ENCODE results near the gene OR1F1.
"Not testable (repeated sequence)": the region's sequence is repeated elsewhere in the genome, so short reads cannot be mapped to it uniquely, and the experiment has no call there.

Gene OR1F1

DNA sequence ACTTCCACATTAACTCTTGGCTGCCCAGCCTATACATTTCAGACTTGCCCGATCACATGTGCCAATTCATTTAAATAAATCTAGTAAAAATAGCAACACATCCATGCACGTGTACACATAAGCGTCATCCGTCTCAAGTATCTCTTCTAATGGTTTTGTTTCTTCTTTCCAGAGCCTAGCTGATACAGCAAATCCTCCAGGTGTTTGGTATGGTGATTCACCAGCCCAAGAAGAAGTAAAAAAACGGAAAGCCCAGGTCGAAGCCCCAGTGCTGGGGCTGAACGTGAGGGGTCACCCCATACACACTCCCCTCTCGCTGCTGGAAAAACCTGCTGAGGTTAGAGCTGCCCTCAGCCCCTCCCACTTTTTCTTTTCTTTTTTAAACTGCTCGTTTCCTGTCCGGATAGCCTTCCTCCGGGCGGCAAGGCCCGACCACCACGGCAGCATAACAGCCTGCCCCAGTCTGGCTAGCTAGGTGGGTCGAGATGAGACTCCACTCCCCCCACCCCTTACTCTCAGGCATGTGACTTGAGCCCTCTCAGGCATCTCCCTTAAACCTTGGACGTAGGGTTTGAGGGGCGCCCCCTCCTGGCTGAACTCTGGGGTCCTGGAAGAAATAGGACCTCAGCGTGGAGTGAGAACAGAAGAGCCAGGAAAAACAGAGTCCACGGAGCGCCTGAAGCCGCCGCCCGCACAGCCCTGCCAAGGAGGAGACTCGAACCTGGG is 13.9 kb upstream of the OR1F1 start:
- DNase-seq: no peak

DNA sequence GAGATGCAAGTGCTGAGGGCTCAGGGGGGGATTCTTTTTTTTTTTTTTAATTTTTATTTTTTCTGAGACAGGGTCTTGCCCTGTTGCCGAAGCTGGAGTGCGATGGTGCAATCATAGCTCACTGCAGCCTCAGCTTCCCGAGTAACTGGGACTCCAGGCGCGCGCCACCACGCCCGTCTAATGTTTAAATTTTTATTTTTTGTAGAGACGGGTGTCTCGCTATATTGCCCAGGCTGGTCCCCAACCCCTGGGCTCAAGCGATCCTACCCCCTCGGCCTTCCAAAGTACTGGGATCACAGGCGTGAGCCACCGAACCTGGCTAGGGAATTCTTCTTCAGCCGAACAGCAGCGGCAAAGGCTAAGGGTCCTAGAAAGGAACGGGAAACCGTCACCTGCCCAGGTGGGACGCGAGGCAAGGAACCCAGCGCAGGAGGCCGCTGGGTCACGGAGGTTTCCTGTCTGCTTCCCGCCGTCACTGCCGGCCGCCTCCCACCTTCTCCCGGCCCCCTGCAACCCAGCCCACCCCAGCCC is 13.3 kb upstream of the OR1F1 start:
- DNase-seq: no peak

DNA sequence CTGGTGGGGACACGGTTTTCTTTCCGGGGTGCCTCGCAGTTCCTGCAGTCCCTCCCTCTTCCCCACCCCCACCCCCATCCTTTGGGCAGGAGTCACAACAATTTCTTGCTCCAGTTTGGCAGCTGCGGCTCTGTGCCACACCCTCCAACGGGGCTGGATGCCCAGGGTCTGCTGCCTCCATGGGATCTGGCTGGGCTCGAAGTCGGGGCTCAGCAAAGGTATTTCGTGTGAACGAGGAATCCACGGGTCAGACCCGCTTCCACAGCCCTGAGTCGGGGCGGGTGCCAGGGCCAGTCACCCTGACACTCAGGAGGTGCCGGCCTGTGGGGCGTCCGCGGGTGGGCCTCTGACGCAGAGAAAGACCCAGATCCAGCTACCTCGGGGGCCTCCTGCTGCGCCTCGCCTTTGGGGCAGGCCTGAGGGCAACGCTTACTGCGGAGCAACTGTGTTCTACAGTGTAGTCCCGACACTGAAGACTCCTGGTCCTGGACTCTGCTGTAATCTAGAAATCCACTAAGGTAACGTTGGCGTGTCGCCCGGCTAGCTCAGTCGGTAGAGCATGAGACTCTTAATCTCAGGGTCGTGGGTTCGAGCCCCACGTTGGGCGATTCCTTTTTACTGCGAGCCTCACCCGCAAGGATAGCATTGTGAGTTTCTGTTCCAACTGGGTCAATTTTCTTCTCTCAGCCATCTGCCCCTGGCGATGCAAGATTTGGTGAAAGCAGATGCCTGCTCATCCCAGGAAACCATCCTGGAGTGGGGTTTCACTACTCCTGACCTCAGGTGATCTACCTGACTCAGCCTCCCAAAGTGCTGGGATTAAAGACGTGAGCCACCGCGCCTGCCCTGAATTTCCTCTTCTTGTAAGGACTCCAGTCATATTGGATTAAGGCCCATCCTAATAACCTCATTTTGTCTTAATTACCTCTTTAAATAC is 12.6 kb upstream of the OR1F1 start:
- DNase-seq: peak; percentile 40

DNA sequence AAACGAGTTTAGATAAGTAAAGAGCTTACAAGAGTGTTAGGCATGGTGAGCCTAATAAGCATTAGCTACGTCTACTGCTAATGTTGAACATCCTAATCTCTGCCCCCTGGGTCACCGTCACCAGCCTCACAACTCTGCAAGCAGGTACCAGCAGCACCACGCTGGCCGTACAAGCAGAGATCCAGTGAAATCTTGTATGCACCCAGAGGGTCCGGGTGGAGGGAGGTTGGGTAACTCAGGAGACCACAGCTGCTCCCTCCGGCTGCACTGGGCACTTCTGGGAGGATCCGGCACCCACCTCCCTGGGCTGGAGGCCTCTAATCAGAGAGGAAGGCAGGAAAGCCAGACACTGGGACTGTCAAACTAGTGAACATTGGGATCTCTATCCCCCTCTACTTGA is 8.4 kb upstream of the OR1F1 start:
- no peak for DNase-seq

DNA sequence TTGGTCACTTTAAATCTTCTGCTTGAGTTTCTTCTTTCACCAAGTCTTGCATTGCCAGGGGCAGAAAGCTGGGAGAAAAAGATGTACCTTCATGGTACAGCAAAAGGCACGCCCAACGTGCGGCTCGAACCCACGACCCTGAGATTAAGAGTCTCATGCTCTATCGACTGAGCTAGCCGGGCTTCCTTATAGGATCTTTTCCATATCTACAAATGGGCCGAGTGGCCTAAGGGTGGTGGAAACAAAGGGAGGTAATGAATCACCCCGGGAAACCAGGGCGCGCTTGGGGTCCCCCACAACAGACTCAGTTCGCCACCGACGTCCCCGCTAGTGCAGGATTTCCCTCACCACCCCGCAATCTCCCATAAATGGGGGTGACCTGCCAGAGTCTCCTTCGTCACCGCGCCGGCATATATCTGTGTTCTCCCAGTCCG is 7.5 kb upstream of the OR1F1 start:
- peak; percentile 26 for DNase-seq

DNA sequence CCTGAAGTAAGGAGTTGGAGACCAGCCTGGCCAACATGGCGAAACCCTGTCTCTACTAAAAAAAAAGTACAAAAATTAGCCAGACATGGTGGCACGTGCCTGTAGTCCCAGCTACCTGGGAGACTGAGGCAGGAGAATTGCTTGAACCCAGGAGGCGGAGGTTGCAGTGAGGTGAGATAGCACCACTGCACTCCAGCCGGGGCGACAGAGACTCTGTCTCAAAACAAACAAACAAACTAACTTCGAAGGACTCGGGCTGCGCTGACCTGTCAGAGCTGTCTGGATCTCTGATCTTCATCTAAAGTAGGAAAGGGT is 5.8 kb upstream of the OR1F1 start:
- DNase-seq: not testable (repeated sequence)

DNA sequence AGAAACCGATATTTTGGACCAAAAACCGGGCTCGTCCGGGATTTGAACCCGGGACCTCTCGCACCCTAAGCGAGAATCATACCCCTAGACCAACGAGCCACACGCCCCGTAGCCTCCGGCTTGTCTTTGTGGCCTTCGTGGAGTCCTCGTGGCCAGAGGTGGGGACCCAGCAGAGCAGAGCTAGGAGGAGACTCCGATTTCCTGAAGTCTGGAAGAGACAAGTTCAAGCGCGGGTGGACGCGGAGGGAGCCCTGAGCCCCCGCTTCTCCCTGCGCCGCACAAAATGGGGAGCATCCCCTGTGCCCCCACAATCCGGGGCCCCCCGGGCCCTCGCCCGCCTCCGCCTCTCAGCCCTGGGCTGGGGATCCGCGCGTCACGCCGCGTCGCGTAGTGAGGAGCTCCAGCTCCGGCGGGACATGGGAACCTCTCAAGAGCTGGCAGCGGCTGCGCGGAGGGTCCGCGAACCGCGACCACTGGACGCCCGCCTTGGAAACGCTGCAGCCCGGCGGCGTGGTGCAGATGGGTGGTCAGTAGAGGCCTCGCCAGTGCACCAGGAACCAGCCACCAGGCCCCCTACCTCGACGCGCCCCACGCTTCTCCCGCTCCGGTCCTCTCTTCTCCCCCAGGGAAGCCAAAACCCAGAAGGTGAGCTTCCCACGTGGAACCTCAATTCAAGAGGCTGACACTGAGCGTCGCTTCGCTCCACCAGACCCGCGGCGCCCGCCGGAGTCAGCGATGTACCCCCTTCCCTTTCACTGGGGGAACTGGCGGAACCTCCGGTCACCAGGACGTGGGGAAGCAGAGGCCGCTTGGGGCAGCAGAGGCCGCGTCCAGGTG is 5.2 kb upstream of the OR1F1 start:
- DNase-seq: peak; percentile 76

DNA sequence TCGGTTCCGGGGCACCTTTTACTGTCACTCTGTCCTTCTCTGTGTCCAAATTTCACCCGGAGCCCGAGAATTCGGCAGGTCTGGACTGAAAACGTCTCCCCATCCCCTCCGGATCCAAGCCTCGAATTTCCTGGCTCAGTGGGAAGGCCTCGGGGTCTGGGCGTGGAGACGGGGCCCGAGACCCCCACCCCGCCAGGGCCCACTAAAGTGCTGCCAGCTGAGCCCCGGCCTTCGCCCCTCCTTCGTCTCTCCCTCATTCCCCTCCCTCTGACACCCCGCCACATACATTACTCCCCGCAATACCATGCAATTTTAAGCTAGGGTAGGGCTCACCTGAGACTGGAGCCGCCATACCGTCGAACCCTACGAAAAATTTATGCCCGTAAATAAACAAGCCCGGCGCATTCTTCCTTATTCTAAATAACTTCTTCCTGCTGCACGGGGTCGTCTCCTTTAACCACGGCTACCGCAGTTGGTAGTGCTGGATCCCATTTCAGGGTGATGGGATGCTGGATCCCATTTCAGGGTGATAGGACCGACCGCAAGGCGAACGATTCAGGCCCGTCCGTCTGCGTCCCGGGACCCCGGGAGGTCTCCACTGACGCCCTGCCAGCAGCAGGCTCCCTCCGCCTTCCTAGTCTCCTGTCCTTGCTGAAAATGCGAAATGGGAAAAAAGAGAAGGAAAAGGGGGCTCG is 4.4 kb upstream of the OR1F1 start:
- DNase-seq: no peak

DNA sequence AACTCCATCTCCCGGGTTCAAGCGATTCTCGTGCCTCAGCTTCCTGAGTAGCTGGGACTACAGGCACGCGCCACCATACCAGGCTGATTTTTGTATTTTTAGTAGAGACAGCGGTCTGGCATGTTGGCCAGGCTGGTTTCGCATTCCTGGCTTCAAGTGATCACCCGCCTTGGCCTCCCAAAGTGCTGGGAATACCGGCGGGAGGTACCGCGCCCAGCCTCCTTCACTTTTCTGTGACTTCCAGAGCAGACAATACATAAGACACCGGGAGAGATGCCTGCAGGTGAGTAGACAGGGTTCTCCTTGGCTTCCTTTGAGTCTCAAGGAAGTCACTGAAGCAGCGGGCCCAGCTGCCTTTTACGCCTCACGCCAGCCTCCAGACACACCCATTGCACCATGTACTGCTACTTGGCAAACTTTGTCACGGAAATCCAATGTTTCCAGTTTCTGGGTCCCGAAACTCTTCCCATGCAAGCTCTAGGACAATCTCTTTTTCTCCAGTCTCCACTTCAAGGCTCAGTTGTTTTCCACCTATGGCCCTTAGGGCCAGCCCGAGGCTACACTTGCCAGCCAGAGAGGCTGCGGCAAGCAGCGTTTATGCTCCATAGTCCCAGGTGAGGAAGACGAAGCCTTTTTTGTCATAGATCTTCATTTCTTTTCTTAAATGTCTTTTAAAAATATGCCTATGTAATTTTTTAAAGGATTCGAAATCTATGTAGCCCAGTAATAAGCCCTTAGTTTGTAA is 886 bp upstream of the OR1F1 start:
- DNase-seq: no peak

DNA sequence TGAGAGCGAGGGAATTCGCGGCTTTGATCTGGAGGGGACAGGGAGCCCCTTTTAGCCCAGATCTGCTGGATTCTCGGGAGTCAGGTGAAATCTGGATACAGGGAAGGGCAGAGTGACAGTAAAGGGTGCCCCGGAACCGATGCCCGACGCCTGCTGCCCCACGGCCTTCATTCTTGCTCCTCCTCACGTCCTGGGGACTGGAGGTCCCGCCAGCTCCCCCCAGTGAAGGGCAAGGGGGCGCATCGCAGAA is 596 bp downstream of the OR1F1 start:
- no peak for DNase-seq

DNA sequence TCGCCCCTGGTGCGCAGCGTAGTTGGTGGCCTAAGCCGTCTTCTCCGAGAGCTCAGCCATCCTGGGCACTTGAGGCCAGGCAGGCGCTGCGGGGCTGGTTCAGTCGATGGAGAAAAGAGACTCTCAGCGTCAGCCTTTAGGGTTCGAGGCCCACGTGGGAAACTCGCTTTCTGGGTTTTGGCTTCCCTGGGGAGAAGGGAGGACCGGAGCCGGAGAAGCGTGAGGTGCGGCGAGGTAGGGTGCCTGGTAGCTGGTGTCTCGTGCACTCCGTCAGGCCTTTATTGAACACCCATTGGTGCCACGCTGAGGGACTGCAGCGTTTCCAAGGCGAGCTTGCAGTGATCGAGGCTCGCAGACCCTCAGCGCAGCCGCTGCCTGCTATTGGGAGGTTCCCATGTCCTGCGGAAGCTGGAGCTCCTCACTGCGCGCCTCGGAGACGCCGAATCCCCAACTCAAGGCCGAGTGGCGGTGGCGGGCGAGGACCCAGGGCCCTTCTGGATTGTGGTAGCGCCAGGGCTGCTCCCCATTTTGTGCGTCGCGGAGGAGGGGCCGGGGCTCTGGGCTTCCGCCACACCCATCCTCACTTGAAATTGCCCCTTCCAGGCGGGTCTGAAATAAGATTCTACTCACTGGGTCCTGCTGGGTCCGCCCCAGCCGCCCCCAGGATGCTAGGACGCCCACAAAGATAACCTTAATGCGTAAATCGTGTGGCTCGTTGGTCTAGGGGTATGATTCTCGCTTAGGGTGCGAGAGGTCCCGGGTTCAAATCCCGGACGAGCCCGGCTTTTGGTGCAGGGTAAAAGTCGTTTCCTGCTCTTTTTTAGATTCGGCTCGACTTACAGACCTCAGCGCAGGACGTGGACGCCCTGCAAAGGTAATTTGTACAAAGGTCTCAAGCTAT is 1.2 kb downstream of the OR1F1 start:
- peak; percentile 70 for DNase-seq

DNA sequence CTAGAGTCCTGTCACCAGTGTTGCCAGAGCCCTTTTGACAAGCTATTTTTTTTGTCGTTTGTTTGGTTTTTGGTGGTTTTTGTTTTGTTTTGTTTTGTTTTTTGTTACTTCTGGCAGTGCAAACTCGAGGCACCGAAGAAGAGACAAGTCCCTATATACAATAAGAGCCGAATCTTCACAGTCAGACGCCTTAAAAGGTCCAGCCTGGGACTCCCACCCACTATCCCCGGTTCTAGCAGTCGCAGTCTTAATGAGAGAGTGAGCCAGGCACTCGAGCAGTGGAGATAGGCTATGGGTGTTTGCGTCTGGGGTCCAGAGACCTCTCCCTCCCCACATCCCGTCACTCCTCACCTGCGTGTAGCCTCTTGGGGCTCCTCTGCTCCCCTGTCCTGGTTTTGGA is 1.9 kb downstream of the OR1F1 start:
- DNase-seq: no peak

DNA sequence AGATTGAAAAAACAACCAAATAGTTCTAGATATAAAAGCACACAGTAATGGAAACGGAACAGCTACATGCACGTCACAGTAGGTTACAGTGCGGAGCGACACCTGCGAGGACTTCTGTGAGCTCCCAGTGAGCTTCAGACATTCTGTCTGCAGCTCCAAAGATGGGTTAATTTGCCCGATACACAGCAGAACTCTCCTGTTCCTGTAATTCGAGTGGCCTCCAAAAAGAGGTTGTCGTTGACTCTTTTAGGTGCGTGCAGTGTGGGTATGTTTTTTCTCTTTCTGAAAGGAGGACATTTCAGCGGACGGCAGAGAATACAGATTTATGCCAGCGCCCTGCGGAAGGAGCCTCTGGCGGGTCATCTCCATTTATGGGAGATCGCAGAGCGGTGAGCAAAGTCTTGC is 2.9 kb downstream of the OR1F1 start:
- no peak for DNase-seq

DNA sequence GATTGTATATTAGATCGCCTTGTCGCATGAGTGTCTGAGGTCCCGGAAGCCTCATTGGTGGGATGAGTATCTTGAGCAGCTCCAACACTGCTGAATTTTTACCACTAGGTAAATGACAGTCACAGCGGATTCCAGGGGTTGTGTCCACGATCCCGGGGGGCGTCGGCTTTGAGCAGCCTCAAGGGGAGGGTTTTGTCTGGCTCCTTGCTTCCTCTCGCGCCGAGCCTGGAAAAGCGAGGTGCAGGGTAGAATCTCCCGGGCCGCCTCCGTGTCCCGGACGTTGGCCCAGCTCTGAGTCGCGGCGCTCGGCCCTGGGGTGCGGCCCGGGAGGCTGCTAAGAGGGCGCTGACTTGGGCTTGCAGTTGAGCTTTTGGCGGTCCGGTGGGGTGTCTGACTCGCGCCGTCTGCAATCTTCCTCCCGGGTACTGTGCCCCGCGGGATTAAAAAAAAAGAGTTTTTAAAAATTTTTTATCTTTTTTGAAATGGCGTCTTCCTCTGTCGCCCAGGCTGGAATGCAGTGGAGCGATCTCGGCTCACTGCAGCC is 4.5 kb downstream of the OR1F1 start:
- no peak for DNase-seq

DNA sequence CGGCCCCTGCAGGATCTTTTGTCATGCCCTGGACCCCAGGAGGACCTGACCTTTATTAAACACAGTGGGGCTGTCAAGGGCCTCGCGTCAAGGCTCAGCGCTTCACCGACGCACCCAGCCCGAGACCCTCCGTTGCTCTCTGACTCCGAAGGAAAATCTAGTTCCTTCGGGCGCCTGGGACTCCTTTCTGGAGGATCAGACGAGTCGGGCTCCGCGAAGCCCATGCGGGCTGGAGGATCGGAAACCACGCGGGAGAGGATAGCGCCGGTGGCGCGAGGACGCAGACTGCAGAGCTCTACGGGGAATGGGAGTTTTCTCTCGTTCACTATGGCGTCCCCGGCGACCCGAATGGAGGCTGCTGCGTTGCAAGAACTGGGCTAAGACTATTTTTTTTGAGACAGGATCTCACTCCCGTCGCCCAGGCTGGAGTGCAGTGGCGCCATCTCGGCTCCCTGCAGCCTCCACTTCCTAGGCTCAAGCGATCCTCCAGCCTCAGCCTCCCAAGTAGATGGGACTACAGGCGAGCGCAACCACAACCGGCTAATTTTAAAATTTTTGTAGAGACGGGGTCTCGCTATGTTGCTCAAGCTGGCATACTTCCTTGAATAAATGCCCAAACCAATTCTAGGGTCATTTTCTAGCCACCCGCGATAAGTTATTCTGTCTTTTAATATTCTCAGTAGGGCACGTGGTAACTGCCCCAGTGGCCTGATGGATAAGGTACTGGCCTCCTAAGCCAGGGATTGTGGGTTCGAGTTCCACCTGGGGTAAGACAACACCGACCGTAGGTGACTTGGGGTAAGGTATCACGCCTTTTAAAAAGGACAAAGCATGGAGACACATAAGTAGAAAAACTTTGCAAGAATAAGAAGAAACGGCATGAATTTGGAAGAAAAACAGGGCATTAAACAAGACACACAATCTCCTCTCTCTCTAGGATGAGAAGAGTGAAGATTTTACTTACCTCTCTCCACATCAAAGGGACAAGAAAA is 5.5 kb downstream of the OR1F1 start:
- no peak for DNase-seq

DNA sequence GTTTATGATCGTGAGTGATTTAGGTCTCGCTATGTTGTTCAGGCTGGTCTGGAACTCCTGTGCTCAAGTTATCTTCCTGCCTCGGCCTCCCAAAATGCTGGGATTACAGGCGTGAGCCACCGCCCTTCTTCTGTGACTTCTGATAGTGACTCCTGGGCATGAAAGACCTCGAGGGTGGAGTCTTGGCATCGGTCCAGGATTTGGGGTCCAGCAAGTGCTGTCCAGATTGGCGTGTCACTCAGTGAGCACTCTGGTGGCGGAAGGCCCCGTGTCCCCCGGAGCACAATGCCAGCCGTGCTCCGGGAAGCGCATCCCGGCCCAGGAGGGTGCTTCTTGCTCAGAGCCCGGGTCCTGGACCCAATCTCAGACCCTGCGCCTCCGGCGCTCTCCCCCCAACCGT is 6.8 kb downstream of the OR1F1 start:
- DNase-seq: no peak

DNA sequence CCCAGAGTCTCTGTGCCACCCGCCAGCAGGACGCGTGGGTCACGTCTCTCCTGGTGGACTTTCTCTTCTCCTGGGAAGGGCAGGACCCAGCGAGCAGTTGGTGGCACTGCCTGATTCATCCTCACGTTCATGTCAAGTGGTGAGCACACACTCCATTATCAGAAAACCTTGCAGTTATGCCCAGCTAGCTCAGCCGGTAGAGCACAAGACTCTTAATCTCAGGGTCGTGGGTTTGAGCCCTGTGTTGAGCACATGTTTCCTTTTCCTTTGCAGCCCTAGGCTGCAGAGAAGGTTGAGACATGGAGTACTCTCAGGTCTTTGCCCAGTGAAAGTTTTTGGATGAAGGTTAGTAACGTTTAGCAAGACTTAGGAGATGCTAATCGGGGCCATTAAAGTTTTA is 8.0 kb downstream of the OR1F1 start:
- no peak for DNase-seq

DNA sequence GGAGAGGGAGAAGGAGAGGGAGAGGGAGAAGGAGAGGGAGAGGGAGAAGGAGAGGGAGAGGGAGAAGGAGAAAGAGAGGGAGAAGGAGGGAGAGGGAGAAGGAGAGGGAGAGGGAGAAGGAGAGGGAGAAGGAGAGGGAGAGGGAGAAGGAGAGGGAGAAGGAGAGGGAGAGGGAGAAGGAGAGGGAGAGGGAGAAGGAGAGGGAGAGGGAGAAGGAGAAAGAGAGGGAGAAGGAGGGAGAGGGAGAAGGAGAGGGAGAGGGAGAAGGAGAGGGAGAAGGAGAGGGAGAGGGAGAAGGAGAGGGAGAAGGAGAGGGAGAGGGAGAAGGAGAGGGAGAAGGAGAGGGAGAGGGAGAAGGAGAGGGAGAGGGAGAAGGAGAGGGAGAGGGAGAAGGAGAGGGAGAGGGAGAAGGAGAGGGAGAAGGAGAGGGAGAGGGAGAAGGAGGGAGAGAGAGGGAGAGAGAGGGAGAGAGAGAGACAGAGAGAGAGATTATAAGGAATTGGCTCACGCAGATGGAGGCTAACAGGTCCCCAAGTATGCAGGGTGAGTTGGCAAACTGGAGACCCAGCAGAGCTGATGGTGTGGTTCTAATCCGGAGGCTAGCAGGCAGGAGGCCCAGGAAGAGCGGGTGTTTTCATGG is 9.8 kb downstream of the OR1F1 start:
- DNase-seq: not testable (repeated sequence)
